ENCODE data around the gene ZFYVE9. TPM values are rescaled to one million over a fixed set of nuclear protein-coding genes. Genes with fewer than 3 reads are reported as not detected.

ZFYVE9 gene
- total RNA-seq, 1 donor from 2014 or later = 40.0 TPM

DNA sequence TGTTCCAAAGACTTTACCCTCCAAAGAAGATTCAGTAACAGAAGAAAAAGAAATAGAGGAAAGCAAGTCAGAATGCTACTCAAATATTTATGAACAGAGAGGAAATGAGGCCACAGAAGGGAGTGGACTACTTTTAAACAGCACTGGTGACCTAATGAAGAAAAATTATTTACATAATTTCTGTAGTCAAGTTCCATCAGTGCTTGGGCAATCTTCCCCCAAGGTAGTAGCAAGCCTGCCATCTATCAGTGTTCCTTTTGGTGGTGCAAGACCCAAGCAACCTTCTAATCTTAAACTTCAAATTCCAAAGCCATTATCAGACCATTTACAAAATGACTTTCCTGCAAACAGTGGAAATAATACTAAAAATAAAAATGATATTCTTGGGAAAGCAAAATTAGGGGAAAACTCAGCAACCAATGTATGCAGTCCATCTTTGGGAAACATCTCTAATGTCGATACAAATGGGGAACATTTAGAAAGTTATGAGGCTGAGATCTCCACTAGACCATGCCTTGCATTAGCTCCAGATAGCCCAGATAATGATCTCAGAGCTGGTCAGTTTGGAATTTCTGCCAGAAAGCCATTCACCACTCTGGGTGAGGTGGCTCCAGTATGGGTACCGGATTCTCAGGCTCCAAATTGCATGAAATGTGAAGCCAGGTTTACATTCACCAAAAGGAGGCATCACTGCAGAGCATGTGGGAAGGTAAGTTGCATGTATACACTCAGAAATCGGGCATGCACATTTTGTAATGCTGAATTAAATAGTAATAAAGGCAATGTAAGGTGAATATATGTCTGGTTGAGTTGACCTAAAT lies 97.2 kb downstream of the ZFYVE9 start:
- Mint-ChIP-seq H3K27me3 (no peaks in the 10 kb centered on the region), H3K4me3 (ENCODE audit: low read depth) (no peak overlapping the region), H3K9me3 (ENCODE audit: low read depth) (no peaks in the 10 kb centered on the region), H3K27ac (no peak overlapping the region), H3K4me1 (ENCODE audit: low read depth) (peaks cover 3% of the 10 kb centered on the region), H3K36me3 (ENCODE audit: insufficient read depth) (peaks cover 9% of the 10 kb centered on the region)
- DNase-seq (ENCODE audit: low spot score, unreplicated experiment) = no peak
- TF ChIP-seq, protein P1, sequence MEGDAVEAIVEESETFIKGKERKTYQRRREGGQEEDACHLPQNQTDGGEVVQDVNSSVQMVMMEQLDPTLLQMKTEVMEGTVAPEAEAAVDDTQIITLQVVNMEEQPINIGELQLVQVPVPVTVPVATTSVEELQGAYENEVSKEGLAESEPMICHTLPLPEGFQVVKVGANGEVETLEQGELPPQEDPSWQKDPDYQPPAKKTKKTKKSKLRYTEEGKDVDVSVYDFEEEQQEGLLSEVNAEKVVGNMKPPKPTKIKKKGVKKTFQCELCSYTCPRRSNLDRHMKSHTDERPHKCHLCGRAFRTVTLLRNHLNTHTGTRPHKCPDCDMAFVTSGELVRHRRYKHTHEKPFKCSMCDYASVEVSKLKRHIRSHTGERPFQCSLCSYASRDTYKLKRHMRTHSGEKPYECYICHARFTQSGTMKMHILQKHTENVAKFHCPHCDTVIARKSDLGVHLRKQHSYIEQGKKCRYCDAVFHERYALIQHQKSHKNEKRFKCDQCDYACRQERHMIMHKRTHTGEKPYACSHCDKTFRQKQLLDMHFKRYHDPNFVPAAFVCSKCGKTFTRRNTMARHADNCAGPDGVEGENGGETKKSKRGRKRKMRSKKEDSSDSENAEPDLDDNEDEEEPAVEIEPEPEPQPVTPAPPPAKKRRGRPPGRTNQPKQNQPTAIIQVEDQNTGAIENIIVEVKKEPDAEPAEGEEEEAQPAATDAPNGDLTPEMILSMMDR (IDR thresholded peaks at IDR 0.05; ENCODE audit: unreplicated experiment) = no peak

DNA sequence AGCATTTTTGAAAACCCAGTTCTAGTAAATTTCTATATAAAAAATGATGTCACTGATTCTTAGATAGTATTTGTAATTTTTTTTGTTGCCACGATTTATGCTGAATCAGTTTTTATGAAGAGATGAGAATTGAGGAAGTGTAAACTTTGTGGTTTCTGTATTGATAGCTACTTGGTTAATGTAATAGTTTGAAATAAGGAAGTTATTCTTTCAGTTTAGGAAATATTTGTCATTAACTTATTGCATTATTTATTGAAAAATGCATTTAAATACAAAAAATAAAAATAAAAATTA lies 97.8 kb downstream of the ZFYVE9 start:
- Mint-ChIP-seq H3K4me3 (ENCODE audit: low read depth) (no peak overlapping the region), H3K27me3 (no peaks in the 10 kb centered on the region), H3K36me3 (ENCODE audit: insufficient read depth) (peaks cover 9% of the 10 kb centered on the region), H3K4me1 (ENCODE audit: low read depth) (peaks cover 3% of the 10 kb centered on the region), H3K27ac (no peak overlapping the region), H3K9me3 (ENCODE audit: low read depth) (no peaks in the 10 kb centered on the region)
- TF ChIP-seq, protein P1 (IDR thresholded peaks at IDR 0.05; ENCODE audit: unreplicated experiment) = no peak
- no peak for DNase-seq (ENCODE audit: low spot score, unreplicated experiment)

DNA sequence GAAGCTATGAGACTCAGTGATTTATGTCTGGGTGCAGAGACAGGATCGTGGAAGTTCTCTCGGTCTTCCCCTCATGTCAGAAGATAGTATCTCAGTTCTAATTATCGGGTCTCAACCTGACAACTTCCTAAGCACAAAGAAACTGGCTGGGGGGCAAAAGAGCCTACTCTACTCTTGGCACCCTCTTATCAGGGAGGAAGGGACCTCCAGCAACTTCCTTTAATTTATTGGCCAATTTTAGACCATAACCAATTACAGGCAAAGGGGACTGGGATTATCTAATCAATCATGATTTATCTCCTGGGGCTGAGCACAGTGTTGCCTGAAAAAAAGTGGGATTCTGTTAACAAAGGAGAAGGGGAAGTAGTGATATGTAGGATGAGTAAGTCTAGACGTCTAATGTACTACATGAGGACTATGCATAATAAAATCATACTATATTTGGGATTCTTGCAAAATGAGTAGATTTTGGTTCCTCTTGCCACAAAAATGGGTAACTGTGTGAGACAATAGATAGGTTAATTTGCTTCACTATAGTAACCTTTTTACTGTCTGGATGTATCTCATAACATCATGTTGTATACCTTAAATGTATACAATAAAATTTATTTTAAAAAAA lies 98.8 kb downstream of the ZFYVE9 start:
- TF ChIP-seq, protein P1 (IDR thresholded peaks at IDR 0.05; ENCODE audit: unreplicated experiment) = no peak
- H3K27me3 Mint-ChIP-seq = no peaks in the 10 kb centered on the region
- H3K9me3 Mint-ChIP-seq (ENCODE audit: low read depth) = no peaks in the 10 kb centered on the region
- no peak overlapping the region for H3K27ac Mint-ChIP-seq
- H3K4me3 Mint-ChIP-seq (ENCODE audit: low read depth) = no peak overlapping the region
- H3K36me3 Mint-ChIP-seq (ENCODE audit: insufficient read depth) = peaks cover 9% of the 10 kb centered on the region
- no peak for DNase-seq (ENCODE audit: low spot score, unreplicated experiment)
- H3K4me1 Mint-ChIP-seq (ENCODE audit: low read depth) = peaks cover 3% of the 10 kb centered on the region

DNA sequence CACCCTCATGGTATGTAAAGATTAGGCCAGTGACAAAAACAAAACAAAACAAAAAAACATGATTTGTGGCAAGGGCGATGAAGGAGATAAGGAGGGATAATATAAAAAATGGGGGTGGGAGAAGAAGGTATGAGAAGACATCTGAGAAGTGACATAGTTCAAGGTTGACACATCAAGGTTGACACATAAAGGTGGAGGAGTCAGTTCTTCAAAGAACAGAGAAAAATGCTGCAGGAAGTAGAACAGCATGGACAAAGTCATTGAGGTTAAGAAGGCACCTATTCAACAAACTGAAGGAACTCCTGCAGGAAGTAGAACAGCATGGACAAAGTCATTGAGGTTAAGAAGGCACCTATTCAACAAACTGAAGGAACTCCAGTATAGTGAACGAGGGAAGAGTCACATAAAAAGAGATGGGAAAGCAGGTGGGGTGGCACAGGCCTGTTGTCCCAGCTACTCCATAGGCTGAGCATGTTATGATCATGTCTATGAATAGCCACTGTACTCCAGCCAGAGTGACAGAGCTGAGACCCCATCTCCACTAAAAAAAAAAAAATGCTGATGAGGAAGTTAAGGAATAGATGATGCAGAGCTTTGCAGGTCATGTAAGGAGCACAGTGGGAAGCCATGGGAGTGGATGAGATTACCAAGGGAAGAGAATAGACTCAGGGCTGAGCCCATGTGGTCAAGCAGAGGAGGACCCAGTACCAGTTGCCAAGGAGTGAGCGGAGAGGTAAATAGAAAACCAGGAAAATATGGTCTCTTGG lies 101.5 kb downstream of the ZFYVE9 start:
- TF ChIP-seq, protein P1 (IDR thresholded peaks at IDR 0.05; ENCODE audit: unreplicated experiment) = no peak
- H3K4me3 Mint-ChIP-seq (ENCODE audit: low read depth) = no peak overlapping the region
- no peaks in the 10 kb centered on the region for H3K9me3 Mint-ChIP-seq (ENCODE audit: low read depth)
- no peaks in the 10 kb centered on the region for H3K27me3 Mint-ChIP-seq
- DNase-seq (ENCODE audit: low spot score, unreplicated experiment) = no peak
- H3K4me1 Mint-ChIP-seq (ENCODE audit: low read depth) = peaks cover 3% of the 10 kb centered on the region
- H3K36me3 Mint-ChIP-seq (ENCODE audit: insufficient read depth) = peaks cover 4% of the 10 kb centered on the region
- no peak overlapping the region for H3K27ac Mint-ChIP-seq

DNA sequence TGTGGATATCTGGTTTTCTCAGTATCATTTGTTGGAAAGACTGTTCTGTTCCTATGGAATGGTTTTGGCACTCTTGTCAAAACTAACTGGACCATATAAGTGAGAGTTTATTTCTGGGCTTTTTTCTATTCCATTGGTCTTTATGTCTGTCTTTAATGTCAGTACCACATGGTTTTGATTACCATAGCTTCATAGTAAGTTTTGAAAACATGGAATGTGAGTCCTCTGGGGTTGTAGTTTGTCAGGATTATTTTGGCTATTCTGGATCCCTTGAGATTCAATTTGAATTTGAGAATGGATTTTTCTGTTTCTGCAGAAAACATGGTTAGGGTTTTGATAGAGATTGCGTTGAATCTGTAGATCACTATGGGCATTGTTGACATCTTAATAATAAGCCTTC lies 107.9 kb downstream of the ZFYVE9 start:
- no peaks in the 10 kb centered on the region for H3K4me1 Mint-ChIP-seq (ENCODE audit: low read depth)

More for the DNA sequence above, 107.9 kb downstream of the ZFYVE9 start:
- no peak for DNase-seq (ENCODE audit: low spot score, unreplicated experiment)
- no peak overlapping the region for H3K27ac Mint-ChIP-seq
- TF ChIP-seq, protein P1 (IDR thresholded peaks at IDR 0.05; ENCODE audit: unreplicated experiment) = no peak
- H3K4me3 Mint-ChIP-seq (ENCODE audit: low read depth) = no peak overlapping the region
- H3K27me3 Mint-ChIP-seq = no peaks in the 10 kb centered on the region
- peaks cover 3% of the 10 kb centered on the region for H3K9me3 Mint-ChIP-seq (ENCODE audit: low read depth)
- peaks cover 9% of the 10 kb centered on the region for H3K36me3 Mint-ChIP-seq (ENCODE audit: insufficient read depth)

Data from progenitor cell of endocrine pancreas (in vitro differentiated cells).